Omental fat pad (tissue), 4 donors: ENCODE measurements around the gene DYNC1I2. TPM values are rescaled to one million over a fixed set of nuclear protein-coding genes. Genes with fewer than 3 reads are reported as not detected.

ENCODE experiments used
- ATAC-seq: fragments of 150-250 bp; one replicate; pipeline ENCODE4 v1.9.1; 2016; ENCODE audit warnings: mild to moderate bottlenecking, moderate library complexity; ENCODE audit not compliant: low FRiP score
- DNase-seq: peaks from one replicate; pipeline ENCODE4 v3.0.0-alpha.2; 2019; ENCODE audit warnings: low spot score
- CTCF ChIP-seq, 3 donors: fragments of 450-650 bp; IDR thresholded peaks; one replicate each; pipeline ENCODE4 v1.5.1; 2016 to 2017; ENCODE audit warnings: antibody characterized with exemption in 3 of 3, mild to moderate bottlenecking in 3 of 3, moderate library complexity in 2 of 3
- total RNA-seq, 4 donors: library from RNA; depleted of rRNA; stranded (reverse); fragments of >200 nt; gene quantifications; one replicate each; pipeline ENCODE4 v1.1.0, GENCODE V29; 2016

The DYNC1I2 gene
- total RNA-seq, 4 donors from 2014 or later, result 73.5 to 115 (median 87.8) TPM

- no peak for DNase-seq
- no peak for ATAC-seq
- no peak for TF ChIP-seq CTCF (IDR thresholded peaks at IDR 0.05)
Measured at GRCh38 chr2:171692331-171692730, 5.1 kb downstream of the DYNC1I2 start.

- TF ChIP-seq CTCF (IDR thresholded peaks at IDR 0.05), result no peak
- ATAC-seq, result no peak
- no peak for DNase-seq
Measured at GRCh38 chr2:171702781-171703556, 15.7 kb downstream of the DYNC1I2 start.

GRCh38 chr2:171703574-171704347 is 16.5 kb downstream of the DYNC1I2 start:
- TF ChIP-seq CTCF (IDR thresholded peaks at IDR 0.05), result no peak
- DNase-seq (no peak), ATAC-seq (no peak)

- no peak for DNase-seq
- ATAC-seq, result no peak
- no peak for TF ChIP-seq CTCF (IDR thresholded peaks at IDR 0.05)
Measured at GRCh38 chr2:171706152-171706803, 19.0 kb downstream of the DYNC1I2 start.

GRCh38 chr2:171707752-171708151 is 20.5 kb downstream of the DYNC1I2 start:
- ATAC-seq (no peak), DNase-seq (no peak)
- no peak for TF ChIP-seq CTCF (IDR thresholded peaks at IDR 0.05)

GRCh38 chr2:171709011-171709685 is 21.9 kb downstream of the DYNC1I2 start:
- no peak for TF ChIP-seq CTCF (IDR thresholded peaks at IDR 0.05)
- no peak for ATAC-seq
- no peak for DNase-seq
